Measurements from ENCODE around the gene EDIL3. TPM values are rescaled to one million over a fixed set of nuclear protein-coding genes. Genes with fewer than 3 reads are reported as not detected.

EDIL3 gene
- total and polyA plus RNA-seq, 2 experiments from 2014 or later: 18.2 to 42.4 TPM

DNA sequence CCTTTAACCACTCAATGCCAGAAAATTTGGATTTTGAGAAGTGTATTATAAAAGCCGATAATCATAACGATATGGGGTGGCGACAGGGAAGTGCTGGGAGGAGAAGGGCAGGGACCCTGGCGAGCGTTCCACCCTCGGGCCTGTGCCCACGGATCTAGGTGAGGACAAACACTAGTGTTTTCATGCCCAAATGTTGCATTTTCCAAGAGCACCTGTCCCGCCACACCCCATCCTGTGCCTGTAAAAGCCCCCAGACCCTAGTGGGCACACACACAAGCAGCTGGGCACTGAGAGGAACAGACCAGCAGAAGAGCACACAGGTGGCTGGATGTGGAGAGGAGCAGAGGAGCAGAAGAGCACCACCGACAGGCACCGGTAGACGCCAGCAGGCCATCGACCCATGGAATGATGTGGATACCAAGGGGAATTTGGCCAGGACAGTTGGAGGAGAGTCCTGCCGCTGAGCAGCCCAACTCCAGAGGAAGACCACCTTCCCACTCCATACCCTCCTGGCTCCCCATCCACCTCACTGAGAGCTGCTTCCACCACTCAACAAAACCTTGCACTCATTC is 315.0 kb downstream of the EDIL3 start:
- WGBS (ENCODE audit: low lambda C conversion rate, missing lambda C conversion rate): 95% methylated on average over 13 of the region's 13 CpGs
- no peaks in the 10 kb centered on the region for H3K4me1 ChIP-seq (ENCODE audit: insufficient read depth)
- DNase-seq (ENCODE audit: low spot score): no peak
- no peaks in the 10 kb centered on the region for H3K36me3 ChIP-seq (replicated peaks; ENCODE audit: insufficient read depth, low read depth)
- no peaks in the 10 kb centered on the region for H3K79me2 ChIP-seq
- H3K4me2 ChIP-seq: no peak overlapping the region
- TF ChIP-seq, protein P1, sequence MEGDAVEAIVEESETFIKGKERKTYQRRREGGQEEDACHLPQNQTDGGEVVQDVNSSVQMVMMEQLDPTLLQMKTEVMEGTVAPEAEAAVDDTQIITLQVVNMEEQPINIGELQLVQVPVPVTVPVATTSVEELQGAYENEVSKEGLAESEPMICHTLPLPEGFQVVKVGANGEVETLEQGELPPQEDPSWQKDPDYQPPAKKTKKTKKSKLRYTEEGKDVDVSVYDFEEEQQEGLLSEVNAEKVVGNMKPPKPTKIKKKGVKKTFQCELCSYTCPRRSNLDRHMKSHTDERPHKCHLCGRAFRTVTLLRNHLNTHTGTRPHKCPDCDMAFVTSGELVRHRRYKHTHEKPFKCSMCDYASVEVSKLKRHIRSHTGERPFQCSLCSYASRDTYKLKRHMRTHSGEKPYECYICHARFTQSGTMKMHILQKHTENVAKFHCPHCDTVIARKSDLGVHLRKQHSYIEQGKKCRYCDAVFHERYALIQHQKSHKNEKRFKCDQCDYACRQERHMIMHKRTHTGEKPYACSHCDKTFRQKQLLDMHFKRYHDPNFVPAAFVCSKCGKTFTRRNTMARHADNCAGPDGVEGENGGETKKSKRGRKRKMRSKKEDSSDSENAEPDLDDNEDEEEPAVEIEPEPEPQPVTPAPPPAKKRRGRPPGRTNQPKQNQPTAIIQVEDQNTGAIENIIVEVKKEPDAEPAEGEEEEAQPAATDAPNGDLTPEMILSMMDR (IDR thresholded peaks at IDR 0.05; ENCODE audit: poor library complexity): no peak
- TF ChIP-seq EZH2 (IDR thresholded peaks at IDR 0.05; ENCODE audit: borderline replicate concordance): no peak
- H3K4me3 ChIP-seq: no peak overlapping the region
- no peaks in the 10 kb centered on the region for H3K27me3 ChIP-seq
- no peaks in the 10 kb centered on the region for H3K9me3 ChIP-seq (ENCODE audit: low read depth)
- no peaks in the 10 kb centered on the region for H4K20me1 ChIP-seq (ENCODE audit: insufficient read depth, poor library complexity, severe bottlenecking)
- H3K9me2 ChIP-seq (replicated peaks; ENCODE audit: insufficient read depth): no peaks in the 10 kb centered on the region
- H2AFZ ChIP-seq: no peak overlapping the region
- H3K27ac ChIP-seq: no peak overlapping the region

DNA sequence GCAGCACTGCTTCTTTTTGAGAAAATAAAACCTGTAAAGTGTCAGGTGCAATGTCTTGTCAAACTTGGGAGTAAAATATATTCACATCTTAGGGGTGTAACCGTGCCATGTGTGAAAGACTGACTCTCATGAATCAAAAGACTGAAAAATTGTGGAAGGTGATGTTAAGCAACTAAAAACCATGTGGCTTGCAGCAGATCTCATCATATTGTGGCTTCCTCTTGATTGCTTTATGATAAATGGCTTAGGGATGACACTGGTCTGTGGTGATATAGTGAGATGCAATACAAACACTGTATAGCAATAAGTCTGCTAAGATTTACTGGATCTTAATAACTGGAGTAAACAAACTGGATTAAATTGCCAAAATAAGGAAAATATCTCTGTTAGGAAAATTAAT is 321.6 kb downstream of the EDIL3 start:
- no peaks in the 10 kb centered on the region for H3K4me1 ChIP-seq (ENCODE audit: insufficient read depth)
- H3K27ac ChIP-seq: no peak overlapping the region
- H3K4me3 ChIP-seq: no peak overlapping the region
- no peak for TF ChIP-seq EZH2phosphoT487 (IDR thresholded peaks at IDR 0.05; ENCODE audit: low read depth, severe bottlenecking, unreplicated experiment)
- TF ChIP-seq, protein P1 (IDR thresholded peaks at IDR 0.05; ENCODE audit: poor library complexity): no peak
- TF ChIP-seq EZH2 (IDR thresholded peaks at IDR 0.05; ENCODE audit: borderline replicate concordance): no peak
- no peak for DNase-seq (ENCODE audit: low spot score)
- no peaks in the 10 kb centered on the region for H3K27me3 ChIP-seq
- H4K20me1 ChIP-seq (ENCODE audit: insufficient read depth, poor library complexity, severe bottlenecking): no peaks in the 10 kb centered on the region
- H3K79me2 ChIP-seq: no peaks in the 10 kb centered on the region
- H3K9me2 ChIP-seq (replicated peaks; ENCODE audit: insufficient read depth): no peaks in the 10 kb centered on the region
- no peaks in the 10 kb centered on the region for H3K9me3 ChIP-seq (ENCODE audit: low read depth)
- H3K4me2 ChIP-seq: no peak overlapping the region
- H3K36me3 ChIP-seq (replicated peaks; ENCODE audit: insufficient read depth, low read depth): no peaks in the 10 kb centered on the region
- no peak overlapping the region for H2AFZ ChIP-seq
- 93% methylated on average over 1 of the region's 1 CpG for WGBS (ENCODE audit: low lambda C conversion rate, missing lambda C conversion rate)

- H2AFZ ChIP-seq: no peak overlapping the region
- H3K9me2 ChIP-seq (replicated peaks; ENCODE audit: insufficient read depth): no peaks in the 10 kb centered on the region
- H3K27me3 ChIP-seq: no peaks in the 10 kb centered on the region
- no peaks in the 10 kb centered on the region for H4K20me1 ChIP-seq (ENCODE audit: insufficient read depth, poor library complexity, severe bottlenecking)
- WGBS (ENCODE audit: low lambda C conversion rate, missing lambda C conversion rate): 69% methylated on average over 2 of the region's 2 CpGs
- no peak overlapping the region for H3K27ac ChIP-seq
- H3K9me3 ChIP-seq (ENCODE audit: low read depth): no peaks in the 10 kb centered on the region
- no peak for DNase-seq (ENCODE audit: low spot score)
- H3K4me2 ChIP-seq: no peak overlapping the region
- H3K4me1 ChIP-seq (ENCODE audit: insufficient read depth): no peaks in the 10 kb centered on the region
- no peak for TF ChIP-seq EZH2 (IDR thresholded peaks at IDR 0.05; ENCODE audit: borderline replicate concordance)
- no peak for TF ChIP-seq EZH2phosphoT487 (IDR thresholded peaks at IDR 0.05; ENCODE audit: low read depth, severe bottlenecking, unreplicated experiment)
- TF ChIP-seq, protein P1 (IDR thresholded peaks at IDR 0.05; ENCODE audit: poor library complexity): no peak
- H3K4me3 ChIP-seq: no peak overlapping the region
- no peaks in the 10 kb centered on the region for H3K79me2 ChIP-seq
- H3K36me3 ChIP-seq (replicated peaks; ENCODE audit: insufficient read depth, low read depth): no peaks in the 10 kb centered on the region
These were observed 325.0 kb downstream of the EDIL3 start for GRCh38 chr5:84059672-84060071.

DNA sequence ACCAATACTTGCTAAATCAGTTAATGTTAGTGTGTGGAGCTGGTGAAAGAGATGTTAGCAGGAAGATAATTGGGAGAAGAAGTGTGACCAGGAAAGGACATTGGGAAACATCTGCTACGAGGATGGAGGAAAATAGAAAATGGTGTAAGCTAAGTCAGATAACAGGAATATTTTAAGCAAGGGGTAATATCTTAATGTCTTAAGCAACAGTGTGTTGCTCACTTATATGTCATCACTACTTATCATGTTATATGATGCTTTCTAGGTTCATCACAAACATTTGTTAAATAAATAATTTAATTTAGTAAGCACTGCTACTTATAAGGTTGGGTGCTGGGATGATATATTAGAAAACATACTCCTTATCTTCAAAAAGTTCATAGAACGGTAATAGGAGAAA is 326.1 kb downstream of the EDIL3 start:
- DNase-seq (ENCODE audit: low spot score): no peak
- no peaks in the 10 kb centered on the region for H3K9me3 ChIP-seq (ENCODE audit: low read depth)
- no peak overlapping the region for H2AFZ ChIP-seq
- no peak overlapping the region for H3K27ac ChIP-seq
- no peak overlapping the region for H3K4me3 ChIP-seq
- H3K36me3 ChIP-seq (replicated peaks; ENCODE audit: insufficient read depth, low read depth): no peaks in the 10 kb centered on the region
- TF ChIP-seq, protein P1 (IDR thresholded peaks at IDR 0.05; ENCODE audit: poor library complexity): no peak
- TF ChIP-seq EZH2 (IDR thresholded peaks at IDR 0.05; ENCODE audit: borderline replicate concordance) (no peak), EZH2phosphoT487 (IDR thresholded peaks at IDR 0.05; ENCODE audit: low read depth, severe bottlenecking, unreplicated experiment) (no peak)
- H3K4me2 ChIP-seq: no peak overlapping the region
- no peaks in the 10 kb centered on the region for H4K20me1 ChIP-seq (ENCODE audit: insufficient read depth, poor library complexity, severe bottlenecking)
- no peaks in the 10 kb centered on the region for H3K79me2 ChIP-seq
- WGBS (ENCODE audit: low lambda C conversion rate, missing lambda C conversion rate): 90% methylated on average over 2 of the region's 2 CpGs
- no peaks in the 10 kb centered on the region for H3K9me2 ChIP-seq (replicated peaks; ENCODE audit: insufficient read depth)
- H3K27me3 ChIP-seq: no peaks in the 10 kb centered on the region
- H3K4me1 ChIP-seq (ENCODE audit: insufficient read depth): no peaks in the 10 kb centered on the region

Measured in hepatocyte (in vitro differentiated cells).